Measurements from ENCODE around the gene DAAM1. TPM values are rescaled to one million over a fixed set of nuclear protein-coding genes. Genes with fewer than 3 reads are reported as not detected.

Gene DAAM1
- total RNA-seq, 1 donor from 2014 or later = 36.5 TPM

- H3K9me3 ChIP-seq (ENCODE audit: control insufficient read depth in 3 of 3, low read length in 3 of 3) = no peaks in the 10 kb centered on the region
- no peaks in the 10 kb centered on the region for H3K36me3 ChIP-seq (ENCODE audit: control insufficient read depth in 3 of 3, insufficient read depth in 3 of 3, low read length in 3 of 3)
- no peaks in the 10 kb centered on the region for H3K27me3 ChIP-seq (ENCODE audit: control insufficient read depth in 3 of 3, insufficient read depth in 3 of 3, low read length in 3 of 3)
- no peak overlapping the region for H3K27ac ChIP-seq (ENCODE audit: low read depth, low read length)
- peak overlapping the region in 1 of 3 donors; percentile 4 for H3K4me3 ChIP-seq (ENCODE audit: low read length in 3 of 3)
- peaks cover 32 to 42% (median 35%) of the 10 kb centered on the region in 3 donors for H3K4me1 ChIP-seq (ENCODE audit: control insufficient read depth in 3 of 3, insufficient read depth in 3 of 3, low read length in 3 of 3)
- no peak overlapping the region for H3K9ac ChIP-seq (ENCODE audit: low read depth in 1 of 3, low read length in 3 of 3)
These were observed 25.2 kb downstream of the DAAM1 start for GRCh38 chr14:59213368-59214315.

GRCh38 chr14:59214702-59215302 is 26.3 kb downstream of the DAAM1 start:
- H3K27ac ChIP-seq (ENCODE audit: low read depth, low read length) = no peak overlapping the region
- no peaks in the 10 kb centered on the region for H3K9me3 ChIP-seq (ENCODE audit: control insufficient read depth in 3 of 3, low read length in 3 of 3)
- peak overlapping the region in 2 of 3 donors; percentile 7 to 58 for H3K9ac ChIP-seq (ENCODE audit: low read depth in 1 of 3, low read length in 3 of 3)
- no peaks in the 10 kb centered on the region for H3K36me3 ChIP-seq (ENCODE audit: control insufficient read depth in 3 of 3, insufficient read depth in 3 of 3, low read length in 3 of 3)
- peaks cover 32 to 42% (median 35%) of the 10 kb centered on the region in 3 donors for H3K4me1 ChIP-seq (ENCODE audit: control insufficient read depth in 3 of 3, insufficient read depth in 3 of 3, low read length in 3 of 3)
- H3K4me3 ChIP-seq (ENCODE audit: low read length in 3 of 3) = no peak overlapping the region
- no peaks in the 10 kb centered on the region for H3K27me3 ChIP-seq (ENCODE audit: control insufficient read depth in 3 of 3, insufficient read depth in 3 of 3, low read length in 3 of 3)

- H3K36me3 ChIP-seq (ENCODE audit: control insufficient read depth in 3 of 3, insufficient read depth in 3 of 3, low read length in 3 of 3) = no peaks in the 10 kb centered on the region
- H3K4me3 ChIP-seq (ENCODE audit: low read length in 3 of 3) = peak overlapping the region in 2 of 3 donors; percentile 11 to 15
- peaks cover 32 to 42% (median 35%) of the 10 kb centered on the region in 3 donors for H3K4me1 ChIP-seq (ENCODE audit: control insufficient read depth in 3 of 3, insufficient read depth in 3 of 3, low read length in 3 of 3)
- H3K27ac ChIP-seq (ENCODE audit: low read depth, low read length) = no peak overlapping the region
- H3K9ac ChIP-seq (ENCODE audit: low read depth in 1 of 3, low read length in 3 of 3) = peak overlapping the region; percentile 8 to 58 (median 48)
- H3K27me3 ChIP-seq (ENCODE audit: control insufficient read depth in 3 of 3, insufficient read depth in 3 of 3, low read length in 3 of 3) = no peaks in the 10 kb centered on the region
- no peaks in the 10 kb centered on the region for H3K9me3 ChIP-seq (ENCODE audit: control insufficient read depth in 3 of 3, low read length in 3 of 3)
These were observed 26.9 kb downstream of the DAAM1 start for GRCh38 chr14:59215322-59215721.

GRCh38 chr14:59215757-59216156 is 27.3 kb downstream of the DAAM1 start:
- Histone ChIP-seq H3K4me3 (ENCODE audit: low read length in 3 of 3) (peak overlapping the region in 2 of 3 donors; percentile 11 to 15), H3K36me3 (ENCODE audit: control insufficient read depth in 3 of 3, insufficient read depth in 3 of 3, low read length in 3 of 3) (no peaks in the 10 kb centered on the region), H3K4me1 (ENCODE audit: control insufficient read depth in 3 of 3, insufficient read depth in 3 of 3, low read length in 3 of 3) (peaks cover 32 to 42% (median 35%) of the 10 kb centered on the region in 3 donors), H3K9ac (ENCODE audit: low read depth in 1 of 3, low read length in 3 of 3) (peak overlapping the region; percentile 8 to 58 (median 48)), H3K27me3 (ENCODE audit: control insufficient read depth in 3 of 3, insufficient read depth in 3 of 3, low read length in 3 of 3) (no peaks in the 10 kb centered on the region), H3K9me3 (ENCODE audit: control insufficient read depth in 3 of 3, low read length in 3 of 3) (no peaks in the 10 kb centered on the region), H3K27ac (ENCODE audit: low read depth, low read length) (no peak overlapping the region)

GRCh38 chr14:59217011-59217410 is 28.5 kb downstream of the DAAM1 start:
- Histone ChIP-seq H3K9me3 (ENCODE audit: control insufficient read depth in 3 of 3, low read length in 3 of 3) (no peaks in the 10 kb centered on the region), H3K4me3 (ENCODE audit: low read length in 3 of 3) (no peak overlapping the region), H3K27ac (ENCODE audit: low read depth, low read length) (no peak overlapping the region), H3K9ac (ENCODE audit: low read depth in 1 of 3, low read length in 3 of 3) (no peak overlapping the region), H3K36me3 (ENCODE audit: control insufficient read depth in 3 of 3, insufficient read depth in 3 of 3, low read length in 3 of 3) (no peaks in the 10 kb centered on the region), H3K4me1 (ENCODE audit: control insufficient read depth in 3 of 3, insufficient read depth in 3 of 3, low read length in 3 of 3) (peaks cover 32 to 47% (median 36%) of the 10 kb centered on the region in 3 donors), H3K27me3 (ENCODE audit: control insufficient read depth in 3 of 3, insufficient read depth in 3 of 3, low read length in 3 of 3) (no peaks in the 10 kb centered on the region)

- Histone ChIP-seq H3K36me3 (ENCODE audit: control insufficient read depth in 3 of 3, insufficient read depth in 3 of 3, low read length in 3 of 3) (no peaks in the 10 kb centered on the region), H3K9me3 (ENCODE audit: control insufficient read depth in 3 of 3, low read length in 3 of 3) (no peaks in the 10 kb centered on the region), H3K9ac (ENCODE audit: low read depth in 1 of 3, low read length in 3 of 3) (no peak overlapping the region), H3K4me1 (ENCODE audit: control insufficient read depth in 3 of 3, insufficient read depth in 3 of 3, low read length in 3 of 3) (peaks cover 2 to 14% (median 3%) of the 10 kb centered on the region in 3 donors), H3K27me3 (ENCODE audit: control insufficient read depth in 3 of 3, insufficient read depth in 3 of 3, low read length in 3 of 3) (no peaks in the 10 kb centered on the region), H3K27ac (ENCODE audit: low read depth, low read length) (no peak overlapping the region), H3K4me3 (ENCODE audit: low read length in 3 of 3) (no peak overlapping the region)
These were observed 33.1 kb downstream of the DAAM1 start for GRCh38 chr14:59221568-59221967.

GRCh38 chr14:59224341-59224740 is 35.9 kb downstream of the DAAM1 start:
- Histone ChIP-seq H3K27me3 (ENCODE audit: control insufficient read depth in 3 of 3, insufficient read depth in 3 of 3, low read length in 3 of 3) (no peaks in the 10 kb centered on the region), H3K4me1 (ENCODE audit: control insufficient read depth in 3 of 3, insufficient read depth in 3 of 3, low read length in 3 of 3) (peaks cover under 1 to 17% (median 4%) of the 10 kb centered on the region in 3 donors), H3K9ac (ENCODE audit: low read depth in 1 of 3, low read length in 3 of 3) (no peak overlapping the region), H3K36me3 (ENCODE audit: control insufficient read depth in 3 of 3, insufficient read depth in 3 of 3, low read length in 3 of 3) (no peaks in the 10 kb centered on the region), H3K4me3 (ENCODE audit: low read length in 3 of 3) (no peak overlapping the region), H3K27ac (ENCODE audit: low read depth, low read length) (no peak overlapping the region), H3K9me3 (ENCODE audit: control insufficient read depth in 3 of 3, low read length in 3 of 3) (no peaks in the 10 kb centered on the region)

- Histone ChIP-seq H3K9ac (ENCODE audit: low read depth in 1 of 3, low read length in 3 of 3) (no peak overlapping the region), H3K36me3 (ENCODE audit: control insufficient read depth in 3 of 3, insufficient read depth in 3 of 3, low read length in 3 of 3) (no peaks in the 10 kb centered on the region), H3K9me3 (ENCODE audit: control insufficient read depth in 3 of 3, low read length in 3 of 3) (no peaks in the 10 kb centered on the region), H3K27ac (ENCODE audit: low read depth, low read length) (no peak overlapping the region), H3K4me1 (ENCODE audit: control insufficient read depth in 3 of 3, insufficient read depth in 3 of 3, low read length in 3 of 3) (peaks cover 4 to 21% (median 6%) of the 10 kb centered on the region in 3 donors), H3K4me3 (ENCODE audit: low read length in 3 of 3) (no peak overlapping the region), H3K27me3 (ENCODE audit: control insufficient read depth in 3 of 3, insufficient read depth in 3 of 3, low read length in 3 of 3) (no peaks in the 10 kb centered on the region)
These were observed 36.8 kb downstream of the DAAM1 start for GRCh38 chr14:59225281-59225680.

GRCh38 chr14:59228421-59228820 is 40.0 kb downstream of the DAAM1 start:
- Histone ChIP-seq H3K36me3 (ENCODE audit: control insufficient read depth in 3 of 3, insufficient read depth in 3 of 3, low read length in 3 of 3) (no peaks in the 10 kb centered on the region), H3K27me3 (ENCODE audit: control insufficient read depth in 3 of 3, insufficient read depth in 3 of 3, low read length in 3 of 3) (no peaks in the 10 kb centered on the region), H3K4me1 (ENCODE audit: control insufficient read depth in 3 of 3, insufficient read depth in 3 of 3, low read length in 3 of 3) (peaks cover 3 to 22% (median 6%) of the 10 kb centered on the region in 3 donors), H3K9me3 (ENCODE audit: control insufficient read depth in 3 of 3, low read length in 3 of 3) (no peaks in the 10 kb centered on the region), H3K4me3 (ENCODE audit: low read length in 3 of 3) (no peak overlapping the region), H3K27ac (ENCODE audit: low read depth, low read length) (no peak overlapping the region), H3K9ac (ENCODE audit: low read depth in 1 of 3, low read length in 3 of 3) (no peak overlapping the region)
